ENCODE measurements around the gene FBXO36. TPM values are rescaled to one million over a fixed set of nuclear protein-coding genes. Genes with fewer than 3 reads are reported as not detected.
A peak's percentile ranks its signal among the peaks of the same experiment; 100 is the strongest.

Gene FBXO36
- polyA plus RNA-seq, 2 of the 4 experiments (the other 2 are of a cell fraction): 2.0 to 5.5 TPM

- WGBS (ENCODE audit: missing lambda C conversion rate): 92% methylated on average over 5 of the region's 5 CpGs
- no peak overlapping the region for H3K27ac ChIP-seq
- ATAC-seq (no peak), FAIRE-seq (no peak), DNase-seq (ENCODE audit: low read depth in 1 of 2, low spot score in 1 of 2) (no peak)
- POLR2A ChIA-PET: no interaction called here
- CTCF ChIA-PET: no interaction called here
- TF ChIP-seq ZNF302 (CRISPR knock-in tag; IDR thresholded peaks at IDR 0.05) (no peak), E2F6 (IDR thresholded peaks at IDR 0.05; ENCODE audit: borderline replicate concordance, low read depth) (no peak), EHMT2 (IDR thresholded peaks at IDR 0.05; ENCODE audit: low read depth) (no peak), HOXB5 (CRISPR knock-in tag; IDR thresholded peaks at IDR 0.05) (no peak), MAFK (IDR thresholded peaks at IDR 0.05; ENCODE audit: partially characterized antibody) (peak; percentile 44)
- H3K4me1 ChIP-seq: no peaks in the 10 kb centered on the region
- H3K4me2 ChIP-seq: no peak overlapping the region
- H3K4me3 ChIP-seq: no peak overlapping the region
- no peaks in the 10 kb centered on the region for H3K9me3 ChIP-seq
Measured at GRCh38 chr2:229943770-229944449, 21.6 kb downstream of the FBXO36 start.

- no peak for TF ChIP-seq RFX5 (IDR thresholded peaks at IDR 0.05)
- no peak for TF ChIP-seq REST (IDR thresholded peaks at IDR 0.05)
- no peak for TF ChIP-seq NFE2L2 (conservative IDR thresholded peaks at IDR 0.05; ENCODE audit: low read length)
- no peak for TF ChIP-seq HDAC2 (IDR thresholded peaks at IDR 0.05)
- no peak for TF ChIP-seq ELK1 (IDR thresholded peaks at IDR 0.05; ENCODE audit: low read depth, low read length)
- FAIRE-seq: no peak
- Histone ChIP-seq H3K4me3 (no peak overlapping the region), H3K4me2 (no peak overlapping the region), H3K27ac (no peak overlapping the region), H3K4me1 (no peaks in the 10 kb centered on the region), H3K9me3 (no peaks in the 10 kb centered on the region)
- no peak for ATAC-seq
- ChIA-PET POLR2A (no interaction called here), CTCF (no interaction called here)
- 86% methylated on average over 8 of the region's 8 CpGs for WGBS (ENCODE audit: missing lambda C conversion rate)
- DNase-seq (ENCODE audit: low read depth in 1 of 2, low spot score in 1 of 2): no peak
Measured at GRCh38 chr2:229945975-229946374, 23.7 kb downstream of the FBXO36 start.

GRCh38 chr2:229947544-229947943 lies 25.2 kb downstream of the FBXO36 start:
- no peak overlapping the region for H3K27ac ChIP-seq
- CTCF ChIA-PET: no interaction called here
- 88% methylated on average over 1 of the region's 1 CpG for WGBS (ENCODE audit: missing lambda C conversion rate)
- H3K9me3 ChIP-seq: no peaks in the 10 kb centered on the region
- H3K4me2 ChIP-seq: no peak overlapping the region
- POLR2A ChIA-PET: no interaction called here
- DNase-seq (ENCODE audit: low read depth in 1 of 2, low spot score in 1 of 2) (no peak), FAIRE-seq (no peak), ATAC-seq (no peak)
- TF ChIP-seq ESRRA (IDR thresholded peaks at IDR 0.05; ENCODE audit: borderline replicate concordance, low read length): no peak
- TF ChIP-seq RAD21 (conservative IDR thresholded peaks at IDR 0.05 in 1 of 2, IDR thresholded peaks at IDR 0.05 in 1 of 2): no peak
- TF ChIP-seq NPAS2 (CRISPR knock-in tag; IDR thresholded peaks at IDR 0.05; ENCODE audit: borderline replicate concordance): no peak
- no peak for TF ChIP-seq ELK1 (IDR thresholded peaks at IDR 0.05; ENCODE audit: low read depth, low read length)
- no peak for TF ChIP-seq KDM5A (IDR thresholded peaks at IDR 0.05)
- no peak for TF ChIP-seq CBX8 (IDR thresholded peaks at IDR 0.05)
- no peak for TF ChIP-seq MYC (IDR thresholded peaks at IDR 0.05; ENCODE audit: borderline replicate concordance, low read length)
- TF ChIP-seq HOXA7 (CRISPR knock-in tag; IDR thresholded peaks at IDR 0.05): no peak
- no peak overlapping the region for H3K4me3 ChIP-seq
- H3K4me1 ChIP-seq: no peaks in the 10 kb centered on the region

Data from A549 (cell line).